ENCODE results near the gene EPHA6.
"Not testable (repeated sequence)": the region's sequence is repeated elsewhere in the genome, so short reads cannot be mapped to it uniquely, and the experiment has no call there.

The EPHA6 gene

DNA sequence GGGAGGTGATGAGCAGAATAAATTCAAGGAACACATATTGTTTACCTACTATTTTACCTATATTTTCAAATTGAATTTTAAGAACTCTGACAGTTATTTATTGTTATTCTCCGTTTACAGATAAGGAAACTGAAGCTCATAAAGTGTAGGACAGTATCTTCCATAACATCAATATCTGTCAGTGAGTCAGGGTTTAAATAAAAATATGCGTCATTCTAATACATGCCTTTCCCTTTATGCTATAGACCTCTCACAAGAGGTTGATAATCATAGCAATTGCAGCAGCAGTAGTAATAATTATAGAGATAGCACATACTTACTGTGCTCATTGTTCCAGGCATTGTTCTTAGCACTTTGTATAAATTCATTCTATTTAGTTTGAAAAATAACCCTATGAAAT, 101.1 kb downstream of the EPHA6 start:
- no peak for DNase-seq (ENCODE audit: low spot score)

DNA sequence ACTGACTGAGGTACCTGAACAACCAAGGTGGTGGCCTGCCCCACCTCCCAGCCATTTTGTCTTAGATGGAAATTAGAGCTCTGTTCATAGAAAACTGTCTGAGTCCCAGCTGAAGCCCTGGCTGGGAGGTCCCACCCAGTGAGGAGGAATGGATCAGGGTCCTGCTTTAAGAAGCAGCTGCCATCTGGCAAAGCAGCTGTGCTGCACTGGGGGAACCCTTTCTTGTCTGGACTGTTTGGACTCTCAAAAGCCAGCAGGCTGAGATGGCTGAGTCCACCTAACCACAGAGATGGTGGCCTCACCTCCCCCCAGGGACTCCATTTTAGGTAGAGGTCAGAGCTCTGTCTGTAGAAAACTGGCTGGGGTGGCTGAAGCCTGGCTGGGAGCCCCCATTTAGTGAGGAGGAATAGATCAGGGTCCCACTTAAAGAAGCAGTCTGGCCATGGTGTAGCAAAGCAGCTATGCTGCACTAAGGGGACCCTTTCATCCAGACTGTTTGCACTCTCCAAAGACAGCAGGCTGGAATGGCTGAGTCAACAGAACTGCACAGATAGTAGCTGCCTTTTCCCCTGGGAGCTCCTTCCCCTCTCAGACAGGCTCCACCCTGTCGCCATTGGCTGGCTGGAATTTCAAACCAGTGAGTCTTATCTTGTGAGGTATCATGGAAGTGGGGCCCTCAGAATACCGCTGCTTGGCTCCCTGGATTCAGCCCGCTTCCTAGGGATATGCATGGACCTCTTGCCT, 116.9 kb downstream of the EPHA6 start:
- no peak for DNase-seq (ENCODE audit: low spot score)

DNA sequence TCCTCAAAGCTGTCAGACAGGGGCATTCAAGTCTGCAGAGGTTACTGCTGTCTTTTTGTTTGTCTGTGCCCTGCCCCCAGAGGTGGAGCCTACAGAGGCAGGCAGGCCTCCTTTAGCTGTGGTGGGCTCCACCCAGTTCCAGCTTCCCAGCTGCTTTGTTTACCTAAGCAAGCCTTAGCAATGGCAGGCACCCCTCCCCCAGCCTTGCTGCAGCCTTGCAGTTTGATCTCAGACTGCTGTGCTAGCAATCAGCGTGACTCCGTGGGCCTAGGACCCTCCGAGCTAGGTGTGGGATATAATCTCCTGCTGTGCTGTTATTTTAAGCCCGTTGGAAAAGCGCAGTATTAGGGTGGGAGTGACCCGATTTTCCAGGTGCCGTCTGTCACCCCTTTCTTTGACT, 127.7 kb downstream of the EPHA6 start:
- not testable (repeated sequence) for DNase-seq (ENCODE audit: low spot score)

DNA sequence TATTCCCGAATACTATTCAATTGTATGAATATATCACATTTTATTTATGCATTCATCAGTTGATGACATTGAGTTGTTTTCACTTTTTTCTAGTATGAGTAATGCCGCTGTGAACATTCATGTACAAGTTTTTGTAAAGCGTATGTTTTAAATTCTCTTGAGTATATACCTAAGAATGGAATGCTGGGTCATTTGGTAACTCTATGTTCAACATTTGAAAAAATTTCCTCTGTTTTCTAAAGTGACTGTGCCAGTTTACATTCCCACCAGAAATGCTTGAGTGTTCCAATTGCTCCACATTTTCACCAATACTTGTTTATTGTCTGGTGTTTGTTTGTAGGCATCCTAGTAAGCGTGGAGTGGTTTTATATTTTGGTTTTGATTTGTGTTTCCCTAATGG, 144.5 kb downstream of the EPHA6 start:
- DNase-seq (ENCODE audit: low spot score) = no peak

DNA sequence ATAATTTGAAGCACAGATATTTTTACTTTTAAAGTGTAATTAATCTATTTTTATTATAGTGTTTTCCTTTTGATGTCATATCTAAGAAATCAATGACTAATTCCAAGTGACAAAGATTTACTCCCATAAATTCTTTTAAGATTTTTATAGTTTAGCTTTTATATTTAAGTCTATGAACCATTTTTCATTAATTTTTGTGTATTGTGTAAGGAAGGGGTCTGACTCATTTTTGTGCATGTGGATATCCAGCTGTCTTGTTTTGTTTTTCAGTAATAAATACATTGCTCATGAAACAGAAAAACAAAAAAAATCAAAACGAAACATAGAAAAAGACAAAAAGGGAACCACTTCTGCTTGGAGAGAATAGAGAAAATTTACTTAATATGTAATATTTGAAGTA, 145.1 kb downstream of the EPHA6 start:
- no peak for DNase-seq (ENCODE audit: low spot score)

DNA sequence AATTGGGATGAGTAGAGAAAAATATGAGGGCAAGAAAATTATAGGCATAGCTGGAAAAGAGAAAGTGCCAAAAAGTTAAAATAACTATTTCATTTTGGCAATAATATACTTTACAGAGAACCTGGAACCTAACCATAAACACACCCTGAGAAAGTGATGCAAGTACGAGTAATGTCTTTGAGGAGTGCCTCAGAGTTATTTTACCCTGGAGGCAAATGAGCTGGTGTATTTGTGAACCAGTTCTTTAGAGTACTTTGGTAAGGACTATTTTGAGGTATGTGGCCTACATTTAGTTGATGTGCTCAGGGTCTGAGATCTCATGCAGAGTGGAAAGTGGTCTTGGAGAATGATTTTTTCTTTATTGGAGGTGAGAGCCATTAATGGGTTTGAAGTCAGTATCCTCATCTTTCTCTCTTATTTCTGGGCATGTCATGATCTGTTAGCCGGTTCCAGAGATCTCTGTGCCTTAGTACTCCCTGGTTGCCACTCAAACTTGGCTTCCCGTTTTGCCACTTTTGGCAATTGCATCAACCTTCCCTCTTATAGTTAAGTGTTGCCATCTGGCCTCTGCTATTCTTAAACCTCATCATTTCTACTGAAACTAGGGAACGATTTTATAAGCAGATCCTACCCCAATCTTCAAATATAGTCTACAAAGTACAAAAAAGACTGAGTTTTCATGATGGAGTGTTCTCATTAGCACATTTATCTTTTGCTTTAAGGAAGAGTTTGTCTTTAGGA, 145.7 kb downstream of the EPHA6 start:
- DNase-seq (ENCODE audit: low spot score) = no peak

DNA sequence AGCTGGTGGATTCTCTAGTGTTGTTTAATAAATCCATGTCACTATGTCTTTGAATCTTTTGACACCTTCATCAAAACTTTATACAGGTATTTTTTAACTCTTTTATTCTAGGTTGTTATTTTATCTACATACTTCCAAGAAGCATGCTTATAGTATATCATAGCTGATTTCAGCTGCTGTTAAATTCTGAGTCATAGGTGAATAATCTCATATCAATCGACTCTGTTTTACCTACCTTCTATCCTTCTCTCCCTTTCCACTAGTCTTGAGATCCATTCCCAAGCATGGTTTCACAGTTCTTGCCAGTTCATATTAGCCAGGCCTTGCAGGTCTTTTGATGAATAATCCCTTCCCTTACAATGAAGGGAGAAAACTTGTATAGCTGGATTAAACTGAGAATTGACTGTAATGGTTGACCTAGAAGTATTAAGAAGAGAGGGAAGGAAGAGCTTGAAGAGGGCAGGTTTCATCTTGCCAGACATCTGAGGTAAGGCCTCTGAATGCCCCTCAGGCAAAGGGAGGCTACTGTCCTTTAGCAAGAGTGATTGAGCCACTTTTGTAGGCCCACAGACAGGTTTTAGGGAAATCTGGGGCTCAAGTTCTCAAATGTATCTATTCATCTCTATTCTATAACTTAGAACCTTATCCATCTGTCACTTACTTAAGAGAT, 146.4 kb downstream of the EPHA6 start:
- DNase-seq (ENCODE audit: low spot score) = no peak

DNA sequence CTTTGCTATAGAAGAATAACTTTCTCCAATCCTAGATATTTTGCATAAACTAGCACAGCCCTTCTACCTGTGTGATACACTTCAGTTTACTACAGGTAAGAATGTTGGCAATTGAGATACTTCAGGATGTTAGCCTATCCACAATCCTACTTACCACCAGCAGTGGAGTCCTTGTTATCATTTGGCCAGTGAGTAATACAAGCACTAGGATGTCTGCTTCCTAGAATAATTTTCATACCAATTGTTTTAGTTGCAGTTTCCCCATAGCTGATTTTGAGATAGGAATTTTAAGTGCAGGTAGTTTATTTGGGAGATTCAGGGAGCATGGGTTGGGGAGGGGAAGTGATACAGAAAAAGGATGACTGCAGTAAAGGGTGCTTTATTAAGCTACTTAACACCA, 147.2 kb downstream of the EPHA6 start:
- no peak for DNase-seq (ENCODE audit: low spot score)

DNA sequence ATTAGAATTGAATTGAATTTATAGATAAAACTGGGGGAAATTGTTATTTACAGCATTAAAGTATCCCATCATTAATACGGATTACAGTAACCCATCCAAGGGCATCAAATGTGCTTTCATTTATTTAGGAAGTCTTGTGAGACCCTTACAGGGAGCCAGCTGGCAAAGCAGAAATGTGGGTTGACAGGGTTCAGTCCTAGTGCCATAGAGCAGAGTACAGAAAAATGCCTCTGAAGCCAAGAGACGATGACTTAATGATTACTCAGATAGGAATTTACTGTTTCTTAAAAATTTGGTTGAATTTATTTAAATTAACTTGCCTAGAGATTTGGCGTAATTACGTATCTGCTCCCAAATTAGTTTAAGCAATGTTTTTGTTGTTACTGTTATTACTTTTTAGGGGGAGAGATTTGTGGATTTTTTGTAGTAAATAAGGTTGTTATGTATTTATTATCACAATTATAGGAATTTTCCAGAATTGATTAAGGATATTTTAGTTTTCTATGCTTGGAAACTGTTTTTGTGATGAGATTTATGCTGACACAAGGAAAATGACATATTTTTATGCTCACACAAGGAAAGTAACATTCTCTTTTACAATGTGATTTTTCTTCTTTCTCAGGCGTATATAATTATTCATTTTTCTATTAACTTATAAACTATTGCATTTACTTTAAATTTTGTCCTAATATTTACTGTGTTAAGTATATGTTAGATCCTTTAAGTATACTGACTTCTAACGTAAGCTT, 152.0 kb downstream of the EPHA6 start:
- no peak for DNase-seq (ENCODE audit: low spot score)

DNA sequence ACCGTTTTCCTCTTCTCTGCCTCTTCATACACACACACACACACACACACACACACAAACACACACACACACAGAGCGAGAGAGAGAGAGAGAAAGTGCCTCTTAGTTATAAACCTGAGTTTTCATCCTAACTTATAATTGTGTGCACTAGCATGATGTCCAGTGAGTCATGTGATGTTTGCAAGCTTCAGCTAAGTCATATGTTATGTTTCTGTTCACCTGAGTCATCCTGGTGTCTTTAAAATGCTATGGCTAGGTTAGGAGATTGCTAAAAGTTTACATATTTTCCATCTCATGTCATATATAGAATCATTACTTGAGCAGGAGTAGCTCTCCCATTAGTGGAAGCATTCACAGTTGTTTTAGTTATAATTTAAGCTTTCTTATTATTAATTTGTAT, 155.8 kb downstream of the EPHA6 start:
- DNase-seq (ENCODE audit: low spot score) = no peak

DNA sequence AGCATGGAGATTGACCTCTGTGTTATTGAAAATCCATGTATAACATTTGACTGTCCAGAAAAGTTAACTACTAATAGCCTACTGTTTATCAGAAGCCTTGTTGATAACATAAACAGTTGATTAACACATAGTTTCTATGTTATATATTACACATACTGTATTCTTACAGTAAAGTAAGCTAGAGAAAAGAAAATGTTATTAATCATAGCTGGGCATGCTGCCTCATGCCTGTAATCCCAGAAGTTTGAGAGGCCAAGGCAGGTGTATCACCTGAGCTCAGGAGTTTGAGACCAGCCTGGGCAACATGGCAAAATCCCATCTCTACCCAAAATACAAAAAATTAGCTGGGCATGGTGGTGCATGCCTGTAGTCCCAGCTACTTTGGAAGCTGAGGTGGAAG, 163.3 kb downstream of the EPHA6 start:
- no peak for DNase-seq (ENCODE audit: low spot score)

DNA sequence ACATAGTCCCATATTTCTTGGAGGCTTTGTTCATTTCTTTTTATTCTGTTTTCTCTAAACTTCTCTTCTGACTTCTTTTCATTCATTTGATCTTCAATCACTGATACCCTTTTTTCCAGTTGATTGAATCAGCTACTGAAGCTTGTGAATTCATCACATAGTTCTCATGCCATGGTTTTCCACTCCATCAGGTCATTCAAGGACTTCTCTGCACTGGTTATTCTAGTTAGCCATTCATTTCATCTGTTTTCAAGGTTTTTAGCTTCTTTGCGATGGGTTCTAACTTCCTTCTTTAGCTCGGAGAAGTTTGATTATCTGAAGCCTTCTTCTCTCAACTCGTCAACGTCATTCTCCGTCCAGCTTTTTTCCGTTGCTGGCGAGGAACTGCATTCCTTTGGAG, 169.3 kb downstream of the EPHA6 start:
- not testable (repeated sequence) for DNase-seq (ENCODE audit: low spot score)

DNA sequence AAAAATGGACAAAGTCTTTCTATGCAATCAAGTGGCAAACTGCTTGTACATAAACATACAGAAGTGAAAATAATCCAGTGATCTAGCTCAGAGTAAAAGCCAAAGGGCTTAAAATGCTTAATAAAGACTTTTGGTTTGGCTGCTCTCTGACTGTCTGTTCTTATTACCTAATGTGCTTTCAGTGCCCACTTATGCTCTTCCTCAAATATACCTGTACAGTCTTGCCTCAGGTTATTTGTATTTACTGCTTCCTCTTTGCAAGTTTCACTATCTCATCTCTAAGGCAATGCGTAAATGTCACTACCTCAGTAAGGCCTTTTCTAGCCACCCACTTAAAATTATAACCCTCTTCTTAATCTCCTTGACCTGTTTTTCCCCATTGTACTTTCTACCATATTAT, 171.8 kb downstream of the EPHA6 start:
- no peak for DNase-seq (ENCODE audit: low spot score)

DNA sequence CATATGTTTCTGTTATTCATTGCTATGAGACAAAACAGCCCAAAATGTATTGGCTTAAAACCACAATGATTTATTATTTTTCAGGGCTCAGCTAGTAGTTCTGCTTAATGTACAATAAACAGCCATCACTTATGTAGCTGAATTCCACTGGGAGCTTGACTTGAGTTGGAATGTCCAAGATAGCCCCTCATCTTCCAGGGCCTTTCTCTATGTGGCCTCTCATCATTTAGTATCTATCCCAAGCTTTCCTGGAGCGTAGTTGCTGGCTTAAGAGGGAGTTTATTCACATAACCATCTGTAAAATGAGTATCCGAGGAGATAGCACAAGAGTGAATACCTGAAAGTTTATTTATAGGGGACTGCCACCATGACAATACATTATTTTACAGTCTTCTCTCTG, 176.8 kb downstream of the EPHA6 start:
- DNase-seq (ENCODE audit: low spot score) = no peak

DNA sequence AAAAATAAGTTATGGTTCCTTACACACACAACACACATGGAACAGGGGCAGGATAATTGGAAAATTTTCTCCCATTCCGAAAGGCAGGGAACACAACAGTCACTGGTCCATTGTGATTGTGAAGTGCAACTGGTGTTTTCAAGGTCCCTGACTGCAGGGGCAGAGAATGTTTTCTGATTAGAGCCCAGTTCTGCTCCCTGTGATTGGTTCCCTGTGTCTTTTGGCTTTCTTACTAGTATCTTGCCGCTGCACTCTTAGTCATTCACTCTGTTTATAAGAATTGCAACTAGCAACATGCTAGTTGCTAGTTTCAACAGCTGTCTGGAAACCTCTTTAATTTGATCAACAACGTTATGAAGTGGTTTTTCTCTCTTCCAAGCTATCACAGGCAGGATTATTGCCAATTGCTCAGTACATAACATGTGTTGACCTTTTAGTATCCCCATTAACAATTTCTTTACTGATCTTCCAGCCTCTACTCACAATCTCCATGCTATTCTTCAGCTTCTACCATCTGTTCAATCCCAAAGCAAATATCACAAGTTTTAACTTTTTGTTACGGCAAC, 177.5 kb downstream of the EPHA6 start:
- DNase-seq (ENCODE audit: low spot score) = no peak

DNA sequence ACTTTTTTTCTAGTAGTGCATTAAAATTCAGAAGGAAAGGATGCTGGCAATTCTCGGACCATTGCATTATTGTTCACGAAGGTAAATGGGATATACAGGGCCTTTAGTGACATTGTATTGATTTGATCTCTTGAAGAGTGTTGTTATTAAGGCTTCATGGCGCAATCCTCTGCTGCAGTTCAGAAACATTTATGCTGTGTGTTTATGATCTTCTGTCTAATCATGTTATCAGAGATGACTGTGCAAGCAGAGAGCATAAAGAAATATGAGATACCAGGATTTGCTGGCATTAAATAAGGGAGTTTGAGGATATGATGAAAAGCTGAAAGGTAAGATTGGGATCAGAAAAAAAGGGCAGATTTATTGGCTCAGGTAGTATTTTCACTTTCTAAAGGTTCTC, 180.6 kb downstream of the EPHA6 start:
- no peak for DNase-seq (ENCODE audit: low spot score)

DNA sequence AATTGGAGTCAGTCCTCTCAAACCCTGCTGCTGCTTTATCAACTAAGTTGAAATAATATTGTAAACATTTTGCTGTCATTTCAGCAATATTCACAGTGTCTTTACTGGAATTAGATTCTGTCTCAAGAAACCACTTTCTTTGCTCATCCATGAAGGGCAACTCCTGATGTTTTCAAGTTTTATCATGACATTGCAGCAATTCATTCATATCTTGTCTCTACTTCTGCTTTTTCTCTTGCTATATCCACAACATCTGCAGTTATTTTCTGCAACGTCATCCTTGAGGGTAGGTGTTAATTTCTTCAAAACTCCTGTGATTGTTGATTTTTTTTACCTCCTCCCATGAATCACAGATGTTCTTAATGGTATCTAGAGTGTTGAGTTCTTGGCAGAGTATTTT, 181.6 kb downstream of the EPHA6 start:
- DNase-seq (ENCODE audit: low spot score) = no peak

DNA sequence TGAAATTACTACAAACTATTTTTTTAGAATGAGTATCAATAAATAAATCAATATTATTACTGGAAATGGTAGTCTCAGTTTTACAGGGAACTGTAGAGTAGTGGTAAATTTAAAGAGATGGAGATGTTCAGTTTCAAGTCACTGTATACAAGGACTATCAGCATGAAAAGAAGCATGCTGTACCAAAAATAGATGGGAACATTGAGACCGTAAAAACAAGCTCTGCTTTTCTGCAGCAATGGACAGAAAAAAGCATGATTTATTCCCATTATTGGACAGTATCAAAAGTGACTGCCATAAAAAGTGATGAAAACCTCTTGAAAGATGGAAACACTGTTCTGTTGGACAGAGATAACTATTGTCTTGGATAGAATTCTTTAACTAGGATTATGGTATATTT, 187.2 kb downstream of the EPHA6 start:
- no peak for DNase-seq (ENCODE audit: low spot score)

DNA sequence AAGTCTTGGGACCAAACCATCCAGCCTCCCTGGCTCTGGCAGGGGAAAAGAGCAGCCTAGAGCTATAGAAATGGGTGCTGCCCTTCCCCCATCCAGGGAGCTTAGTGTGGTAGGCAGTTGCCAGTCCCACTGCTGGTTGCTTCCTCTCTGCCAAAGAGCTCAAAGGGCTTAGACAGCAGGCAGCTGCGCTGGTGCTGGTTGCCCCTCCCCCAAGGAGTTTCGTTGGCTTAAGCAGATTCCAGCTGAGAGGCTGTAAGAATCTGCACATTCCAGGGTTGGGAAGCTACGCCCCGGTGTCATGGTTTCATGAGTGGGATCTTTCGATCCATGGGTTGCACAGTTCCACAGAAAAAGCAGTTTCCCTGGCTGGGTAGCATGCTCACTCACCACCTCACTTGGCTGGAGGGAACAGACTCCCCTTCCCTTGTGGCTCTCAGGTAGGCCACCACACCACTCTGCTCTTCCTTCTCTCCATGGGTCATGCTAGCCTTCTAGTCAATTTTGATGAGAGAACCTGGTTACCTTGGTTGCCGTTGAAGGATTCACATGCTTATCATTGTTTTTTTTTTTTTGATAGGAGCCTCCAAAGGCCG, 195.1 kb downstream of the EPHA6 start:
- no peak for DNase-seq (ENCODE audit: low spot score)

DNA sequence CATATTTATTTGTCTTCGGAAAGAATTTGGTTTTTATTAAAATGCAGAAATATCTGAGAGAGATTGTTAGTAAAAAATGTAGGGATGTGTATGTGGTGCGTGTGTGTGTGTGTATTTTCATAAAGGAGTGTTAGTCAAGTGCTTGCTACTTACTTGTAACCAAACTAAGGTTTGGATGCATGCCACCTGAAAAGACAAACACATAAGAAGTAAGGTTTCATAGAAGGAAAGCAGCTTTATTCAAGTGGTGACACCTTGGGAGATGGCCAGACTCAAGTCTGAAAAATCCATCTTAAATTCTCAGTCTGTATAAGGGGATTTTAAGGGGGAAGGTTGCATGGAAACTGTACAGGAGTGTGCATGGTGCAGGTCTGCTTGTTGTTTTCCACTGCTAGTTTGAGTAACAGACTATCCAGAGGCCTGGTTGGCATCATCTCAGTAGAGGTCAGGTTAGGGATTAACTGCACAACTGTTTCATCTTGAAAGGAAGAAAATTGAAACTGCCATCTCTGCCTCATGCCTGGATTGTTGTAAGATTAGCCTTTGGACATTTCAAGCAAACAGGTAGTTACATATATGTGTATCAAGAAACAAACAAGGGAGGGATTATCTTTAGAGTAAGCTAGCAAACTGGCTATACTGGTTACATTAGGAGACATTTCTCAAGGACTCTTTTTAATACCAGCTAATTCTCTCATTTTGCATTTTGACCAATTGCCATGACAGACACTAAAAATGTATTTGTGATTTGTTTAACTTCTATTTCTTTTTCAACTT, 196.7 kb downstream of the EPHA6 start:
- no peak for DNase-seq (ENCODE audit: low spot score)

DNA sequence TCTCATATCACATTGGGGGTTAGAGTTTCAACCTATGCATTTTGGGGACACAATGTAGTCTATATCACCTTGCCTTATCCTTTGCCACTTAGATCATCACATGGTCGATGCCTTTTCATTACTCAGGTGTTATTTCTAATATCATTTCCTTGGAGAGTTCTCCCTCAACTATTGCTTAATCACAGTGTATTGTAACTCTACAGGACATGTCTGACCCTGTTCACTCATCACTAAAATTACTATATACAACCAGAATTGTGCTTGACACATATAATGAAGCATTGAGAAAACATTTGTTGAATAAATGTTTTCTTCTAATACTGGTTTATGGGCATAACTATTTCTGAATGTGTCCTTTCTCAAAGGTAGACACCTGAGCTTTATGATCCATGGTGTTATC, 207.4 kb downstream of the EPHA6 start:
- no peak for DNase-seq (ENCODE audit: low spot score)

Measured in pons (tissue), 1 donor.